Neural progenitor cell (in vitro differentiated cells): ENCODE data around the gene DISC1. TPM values are rescaled to one million over a fixed set of nuclear protein-coding genes. Genes with fewer than 3 reads are reported as not detected.

Source experiments
- DNase-seq: peaks from one replicate; pipeline ENCODE4 v3.0.0-alpha.2; 2016; ENCODE audit warnings: low spot score
- H2AFZ ChIP-seq: fragments of 200-600 bp; sonication (generic); replicated peaks from 2 replicates; pipeline ENCODE4 v1.6.1; 2016; ENCODE audit warnings: antibody characterized with exemption
- H3F3A ChIP-seq: fragments of 200-600 bp; sonication (generic); 2 replicates; pipeline ENCODE4 v1.6.1; 2016; ENCODE audit warnings: antibody characterized with exemption, low read depth
- H3K27ac ChIP-seq: fragments of 200-600 bp; sonication (generic); 2 replicates; pipeline ENCODE4 v1.5.1; 2016; ENCODE audit warnings: mild to moderate bottlenecking
- H3K27me3 ChIP-seq: fragments of 200-600 bp; sonication (generic); 2 replicates; pipeline ENCODE4 v1.6.1; 2016; ENCODE audit warnings: mild to moderate bottlenecking, moderate library complexity
- H3K36me3 ChIP-seq: fragments of 200-600 bp; sonication (generic); 2 replicates; pipeline ENCODE4 v1.5.1; 2016
- H3K4me1 ChIP-seq: fragments of 200-600 bp; sonication (generic); 2 replicates; pipeline ENCODE4 v1.6.1; 2016; ENCODE audit warnings: mixed run types
- H3K4me2 ChIP-seq: fragments of 200-600 bp; sonication (generic); 2 replicates; pipeline ENCODE4 v1.6.1; 2016
- H3K4me3 ChIP-seq: fragments of 200-600 bp; sonication (generic); 2 replicates; pipeline ENCODE4 v1.5.1; 2016
- H3K79me2 ChIP-seq: fragments of 200-600 bp; sonication (generic); 2 replicates; pipeline ENCODE4 v1.6.1; 2016; ENCODE audit warnings: low read depth
- H3K9ac ChIP-seq: fragments of 200-600 bp; sonication (generic); 2 replicates; pipeline ENCODE4 v1.6.1; 2016
- H3K9me3 ChIP-seq: fragments of 200-600 bp; sonication (generic); 2 replicates; pipeline ENCODE4 v1.5.1; 2016; ENCODE audit warnings: low read depth
- H4K20me1 ChIP-seq: fragments of 200-600 bp; sonication (generic); 2 replicates; pipeline ENCODE4 v1.6.1; 2016; ENCODE audit warnings: low read depth
- H3K27ac Mint-ChIP-seq: 3 replicates; pipeline ENCODE4 v1.8.0; 2021; ENCODE audit warnings: mixed read lengths
- H3K27me3 Mint-ChIP-seq: 2 replicates; pipeline ENCODE4 v1.8.0; 2022; ENCODE audit warnings: low read depth, mild to moderate bottlenecking, inconsistent platforms, moderate library complexity, mixed read lengths; ENCODE audit not compliant: insufficient read depth
- H3K36me3 Mint-ChIP-seq: 3 replicates; pipeline ENCODE4 v1.8.0; 2021; ENCODE audit warnings: mixed read lengths
- H3K4me1 Mint-ChIP-seq: 3 replicates; pipeline ENCODE4 v1.8.0; 2021; ENCODE audit warnings: mixed read lengths
- H3K4me3 Mint-ChIP-seq: 3 replicates; pipeline ENCODE4 v1.8.0; 2021; ENCODE audit warnings: mild to moderate bottlenecking, moderate library complexity, mixed read lengths
- H3K9me3 Mint-ChIP-seq: 3 replicates; pipeline ENCODE4 v1.8.0; 2020; ENCODE audit warnings: mixed read lengths
- EZH2 ChIP-seq: fragments of 200-600 bp; sonication (generic); IDR thresholded peaks from 2 replicates; pipeline ENCODE4 v1.6.1; 2017; ENCODE audit warnings: antibody characterized with exemption, mild to moderate bottlenecking, moderate library complexity
- EZH2phosphoT487 ChIP-seq: fragments of 200-600 bp; sonication (generic); IDR thresholded peaks from 2 replicates; pipeline ENCODE4 v1.6.1; 2017; ENCODE audit warnings: antibody characterized with exemption
- total RNA-seq: library from RNA; depleted of rRNA; stranded (reverse); fragments of >200 nt; gene quantifications from 2 replicates; pipeline ENCODE4 v1.2.3, GENCODE V29; 2015; ENCODE audit warnings: low replicate concordance
- TF ChIP-seq, protein P1 (sequence below): fragments of 200-600 bp; sonication (generic); IDR thresholded peaks from 2 replicates; pipeline ENCODE4 v1.5.1; 2017; ENCODE audit warnings: antibody characterized with exemption, mild to moderate bottlenecking

The DISC1 gene
- total RNA-seq, 1 donor from 2014 or later, result 1.8 TPM

DNA sequence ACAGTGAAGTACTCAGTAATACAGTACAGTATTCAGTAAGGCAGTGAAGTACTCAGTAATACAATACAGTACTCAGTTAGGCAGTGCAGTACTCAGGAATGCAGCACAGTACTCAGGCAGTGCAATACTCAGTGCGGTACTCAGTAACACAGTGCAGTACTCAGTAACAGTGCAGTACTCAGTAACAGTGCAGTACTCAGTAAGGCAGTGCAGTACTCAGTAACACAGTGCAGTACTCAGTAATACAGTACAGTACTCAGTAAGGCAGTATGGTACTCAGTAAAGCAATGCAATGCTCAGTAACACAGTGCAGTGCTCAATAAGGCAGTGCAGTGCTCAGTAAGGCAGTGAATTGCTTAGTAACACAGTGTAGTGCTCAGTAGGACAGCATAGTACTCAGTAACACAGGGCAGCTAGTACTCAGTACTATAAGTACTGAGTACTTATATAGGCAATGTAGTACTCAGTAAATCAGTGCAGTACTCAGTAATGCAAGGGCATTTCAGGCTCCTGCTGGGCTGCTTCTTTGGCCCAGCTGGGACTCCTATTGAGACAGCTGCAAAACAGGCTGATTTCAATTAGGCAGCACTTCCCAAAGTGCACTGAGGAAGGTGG is 411.3 kb downstream of the DISC1 start:
- Mint-ChIP-seq H3K4me3 (no peak overlapping the region), H3K36me3 (no peaks in the 10 kb centered on the region), H3K4me1 (peaks cover 26% of the 10 kb centered on the region), H3K27me3 (no peaks in the 10 kb centered on the region), H3K27ac (no peak overlapping the region), H3K9me3 (peaks cover under 1% of the 10 kb centered on the region)
- no peak for DNase-seq
- Histone ChIP-seq H3K27ac (no peak overlapping the region), H3K4me2 (no peak overlapping the region), H3K9ac (no peak overlapping the region), H3K9me3 (no peaks in the 10 kb centered on the region), H3K4me3 (no peak overlapping the region), H3K27me3 (no peaks in the 10 kb centered on the region), H3K36me3 (no peaks in the 10 kb centered on the region), H3K4me1 (no peaks in the 10 kb centered on the region), H2AFZ (no peak overlapping the region), H4K20me1 (no peaks in the 10 kb centered on the region), H3F3A (no peaks in the 10 kb centered on the region), H3K79me2 (no peaks in the 10 kb centered on the region)
- TF ChIP-seq EZH2phosphoT487 (no peak), EZH2 (no peak)
- TF ChIP-seq, protein P1, sequence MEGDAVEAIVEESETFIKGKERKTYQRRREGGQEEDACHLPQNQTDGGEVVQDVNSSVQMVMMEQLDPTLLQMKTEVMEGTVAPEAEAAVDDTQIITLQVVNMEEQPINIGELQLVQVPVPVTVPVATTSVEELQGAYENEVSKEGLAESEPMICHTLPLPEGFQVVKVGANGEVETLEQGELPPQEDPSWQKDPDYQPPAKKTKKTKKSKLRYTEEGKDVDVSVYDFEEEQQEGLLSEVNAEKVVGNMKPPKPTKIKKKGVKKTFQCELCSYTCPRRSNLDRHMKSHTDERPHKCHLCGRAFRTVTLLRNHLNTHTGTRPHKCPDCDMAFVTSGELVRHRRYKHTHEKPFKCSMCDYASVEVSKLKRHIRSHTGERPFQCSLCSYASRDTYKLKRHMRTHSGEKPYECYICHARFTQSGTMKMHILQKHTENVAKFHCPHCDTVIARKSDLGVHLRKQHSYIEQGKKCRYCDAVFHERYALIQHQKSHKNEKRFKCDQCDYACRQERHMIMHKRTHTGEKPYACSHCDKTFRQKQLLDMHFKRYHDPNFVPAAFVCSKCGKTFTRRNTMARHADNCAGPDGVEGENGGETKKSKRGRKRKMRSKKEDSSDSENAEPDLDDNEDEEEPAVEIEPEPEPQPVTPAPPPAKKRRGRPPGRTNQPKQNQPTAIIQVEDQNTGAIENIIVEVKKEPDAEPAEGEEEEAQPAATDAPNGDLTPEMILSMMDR, result no peak

DNA sequence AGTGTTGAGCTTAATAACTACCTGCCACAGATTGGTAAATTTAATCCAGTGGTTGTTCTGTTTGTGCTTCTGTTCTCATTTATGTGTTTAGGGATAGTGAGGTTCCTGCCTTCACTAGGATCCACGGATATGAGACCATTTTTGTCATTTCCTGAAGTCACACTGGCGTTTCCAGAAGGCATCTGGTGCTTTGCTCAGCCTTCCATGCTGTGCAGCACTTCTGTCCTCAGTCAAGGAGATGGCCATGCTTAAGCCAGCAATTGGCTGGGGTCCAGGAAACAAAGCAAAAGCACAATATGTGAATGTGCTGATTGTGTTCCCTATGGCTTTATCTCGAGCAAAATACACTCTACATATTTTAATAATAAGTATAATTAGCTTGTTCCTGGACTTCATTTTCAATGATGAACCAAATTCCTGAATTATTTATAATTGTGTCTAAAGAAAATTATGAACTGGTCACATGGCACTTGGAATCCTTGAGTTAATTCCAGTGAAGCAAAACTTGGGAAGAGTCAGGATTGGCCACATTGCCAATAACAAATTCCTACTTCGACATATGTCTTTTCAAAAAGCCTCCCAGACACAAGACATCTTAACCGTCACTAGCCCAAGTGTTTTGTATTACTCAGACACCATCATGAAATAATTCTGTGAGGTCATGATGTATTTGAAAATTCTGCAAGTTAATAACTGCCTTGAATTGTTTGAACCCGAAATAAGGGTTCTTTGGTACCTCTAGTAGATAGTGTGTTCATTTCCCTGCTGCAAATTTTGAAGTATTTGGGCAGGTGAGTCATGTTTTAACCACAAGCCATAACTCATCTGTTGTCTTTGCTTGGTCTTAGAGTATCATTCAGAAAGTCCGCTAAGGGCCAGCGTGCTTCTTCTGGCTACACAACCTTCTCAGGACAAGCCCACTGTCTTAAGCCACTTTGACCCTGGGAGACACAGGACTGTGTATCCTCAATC is 412.4 kb downstream of the DISC1 start:
- Histone ChIP-seq H3K4me2 (no peak overlapping the region), H3K9me3 (no peaks in the 10 kb centered on the region), H3K4me1 (no peaks in the 10 kb centered on the region), H3K27me3 (no peaks in the 10 kb centered on the region), H3K79me2 (no peaks in the 10 kb centered on the region), H3K4me3 (no peak overlapping the region), H3F3A (no peaks in the 10 kb centered on the region), H3K9ac (no peak overlapping the region), H3K27ac (no peak overlapping the region), H2AFZ (no peak overlapping the region), H4K20me1 (no peaks in the 10 kb centered on the region), H3K36me3 (no peaks in the 10 kb centered on the region)
- peaks cover 3% of the 10 kb centered on the region for H3K9me3 Mint-ChIP-seq
- no peak for DNase-seq
- peaks cover 24% of the 10 kb centered on the region for H3K4me1 Mint-ChIP-seq
- TF ChIP-seq, protein P1, result no peak
- TF ChIP-seq EZH2, result no peak
- TF ChIP-seq EZH2phosphoT487, result no peak
- no peak overlapping the region for H3K27ac Mint-ChIP-seq
- no peaks in the 10 kb centered on the region for H3K36me3 Mint-ChIP-seq
- no peaks in the 10 kb centered on the region for H3K27me3 Mint-ChIP-seq
- no peak overlapping the region for H3K4me3 Mint-ChIP-seq

DNA sequence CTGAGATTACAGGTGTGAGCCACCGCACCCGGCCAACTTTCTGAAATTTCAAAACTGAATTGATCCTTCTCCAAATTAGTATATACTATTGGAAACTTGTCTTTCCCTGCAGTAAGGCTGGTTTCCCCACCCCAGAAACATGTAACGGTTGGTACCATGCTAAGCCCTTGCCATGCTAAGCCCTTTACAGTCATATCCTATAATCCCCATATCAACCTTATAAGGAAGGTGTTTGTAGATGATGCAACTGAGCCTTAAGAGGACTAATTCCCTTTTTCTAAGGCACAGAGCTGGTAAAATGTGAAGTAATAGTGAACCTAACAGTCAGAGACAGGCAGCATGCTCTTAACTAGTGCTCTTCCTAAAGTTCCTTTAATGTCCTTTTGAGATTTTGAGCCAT is 413.7 kb downstream of the DISC1 start:
- Histone ChIP-seq H3K9me3 (no peaks in the 10 kb centered on the region), H3F3A (peaks cover 7% of the 10 kb centered on the region), H2AFZ (no peak overlapping the region), H3K27me3 (no peaks in the 10 kb centered on the region), H3K4me3 (no peak overlapping the region), H4K20me1 (no peaks in the 10 kb centered on the region), H3K4me2 (no peak overlapping the region), H3K79me2 (no peaks in the 10 kb centered on the region), H3K4me1 (peaks cover 8% of the 10 kb centered on the region), H3K9ac (no peak overlapping the region), H3K36me3 (no peaks in the 10 kb centered on the region), H3K27ac (no peak overlapping the region)
- Mint-ChIP-seq H3K27me3 (no peaks in the 10 kb centered on the region), H3K4me3 (no peak overlapping the region), H3K9me3 (peaks cover 3% of the 10 kb centered on the region), H3K4me1 (peaks cover 24% of the 10 kb centered on the region), H3K36me3 (no peaks in the 10 kb centered on the region), H3K27ac (no peak overlapping the region)
- DNase-seq, result no peak
- TF ChIP-seq, protein P1, result no peak
